Stimulated activated CD4-positive, alpha-beta T cell treated with anti-CD3 and anti-CD28 coated beads, TNF-alpha, amount 100 ng/mL, for 4 hours (primary cell): ENCODE data around the gene TSR1.

ENCODE experiments used
- DNase-seq, 3 experiments: peaks; one replicate each; pipeline ENCODE4 v3.0.0-alpha.2; 2020; ENCODE audit warnings: low read depth in 3 of 3

Gene TSR1

GRCh38 chr17:2369039-2369438, 32.8 kb upstream of the TSR1 start:
- no peak for DNase-seq

- no peak for DNase-seq
These were observed 32.1 kb upstream of the TSR1 start for GRCh38 chr17:2368359-2368758.

DNA sequence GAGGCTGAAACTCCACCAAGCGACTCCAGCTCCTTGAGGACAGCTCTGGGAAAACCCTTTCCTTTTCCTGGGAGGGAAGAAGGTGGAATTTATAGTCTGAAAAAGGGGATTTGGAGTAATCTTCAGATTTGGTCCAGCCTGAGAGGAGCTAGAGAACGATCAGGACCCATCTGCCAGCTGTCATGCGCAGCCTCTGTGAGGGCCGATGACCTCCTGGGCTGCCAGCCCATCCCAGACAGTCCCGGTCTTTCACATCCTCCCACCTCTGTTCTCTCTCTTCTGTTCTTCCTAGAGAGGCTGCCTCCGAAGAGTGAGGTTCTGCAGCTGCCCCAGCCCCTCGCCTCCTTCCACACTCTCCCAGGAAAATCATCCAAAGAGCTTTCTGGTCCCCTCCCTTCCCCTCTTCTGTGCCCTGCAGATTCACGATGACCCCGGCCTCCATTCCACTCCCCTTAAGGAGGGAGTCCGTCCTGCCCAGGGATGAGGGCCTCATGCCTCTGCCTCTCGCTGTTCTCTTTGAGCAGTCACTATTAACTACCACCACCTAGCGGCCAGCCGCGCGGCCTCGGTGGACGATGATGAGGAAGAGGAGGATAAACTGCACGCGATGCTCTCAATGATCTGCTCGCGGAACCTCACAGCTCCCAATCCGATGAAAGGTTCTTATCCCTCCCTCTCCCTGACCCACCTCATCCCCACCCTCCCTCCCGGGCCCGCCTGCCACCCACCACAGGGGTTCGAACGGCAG, 30.7 kb upstream of the TSR1 start:
- DNase-seq, result no peak

- no peak for DNase-seq
These were observed 28.9 kb upstream of the TSR1 start for GRCh38 chr17:2365132-2365531.

DNA sequence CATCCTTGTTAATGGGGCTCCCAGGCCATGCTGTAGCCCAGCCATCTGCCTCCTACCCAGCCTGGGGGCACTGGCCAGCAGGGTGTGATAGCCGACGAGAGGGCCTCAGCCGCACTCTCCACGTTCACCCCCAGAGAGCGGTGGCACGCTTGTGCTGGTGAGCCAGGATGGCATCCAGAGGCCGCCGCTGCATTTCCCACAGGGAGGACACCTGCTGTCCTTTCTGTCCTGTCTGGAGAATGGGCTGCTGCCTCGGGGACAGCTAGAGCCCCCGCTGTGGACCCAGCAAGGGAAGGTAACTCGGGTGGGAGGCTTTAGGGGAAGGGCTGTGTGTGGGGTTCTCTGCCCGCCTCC, 28.5 kb upstream of the TSR1 start:
- no peak for DNase-seq

DNA sequence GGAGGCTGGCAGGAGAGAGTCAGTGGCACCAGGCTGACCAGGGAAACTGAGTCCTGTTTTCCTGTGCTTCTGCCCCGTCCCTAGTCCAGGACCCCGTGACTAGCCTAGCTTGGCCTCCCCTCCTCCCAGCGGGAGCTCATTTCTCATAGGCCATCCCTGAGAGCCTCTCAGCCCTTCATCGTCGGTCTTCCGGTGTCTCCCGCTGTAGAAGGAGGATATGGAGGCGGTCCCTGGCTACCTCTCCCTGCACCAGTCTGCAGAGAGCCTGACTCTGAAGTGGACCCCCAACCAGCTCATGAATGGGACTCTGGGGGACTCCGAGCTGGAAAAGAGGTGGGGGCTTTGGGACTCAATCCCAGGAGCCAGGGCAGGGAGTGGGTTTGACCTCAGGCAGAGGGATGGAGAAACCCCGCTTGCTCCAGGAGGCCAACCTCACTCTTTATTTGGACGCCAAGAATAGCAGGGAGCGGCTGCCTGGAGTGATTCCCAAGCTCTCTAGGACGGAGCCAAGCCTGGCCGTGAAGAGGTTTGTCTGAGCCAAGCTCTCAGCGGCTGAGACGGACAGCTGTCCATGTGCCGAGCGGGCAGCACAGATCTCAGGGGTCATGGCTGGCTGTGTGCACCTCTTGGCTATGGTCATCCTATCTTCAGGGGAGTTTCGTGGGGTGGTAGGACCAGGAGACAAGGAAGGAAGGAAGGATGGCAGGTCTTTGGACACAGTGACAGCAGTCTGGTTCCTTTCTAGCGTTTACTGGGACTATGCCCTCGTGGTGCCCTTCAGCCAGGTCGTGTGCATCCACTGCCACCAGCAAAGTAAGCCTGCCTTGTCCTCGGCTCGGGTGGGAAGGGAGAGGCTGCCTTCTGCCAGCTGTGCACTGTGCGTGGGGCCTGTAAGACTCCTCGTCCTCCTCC, 27.9 kb upstream of the TSR1 start:
- DNase-seq, result no peak

DNA sequence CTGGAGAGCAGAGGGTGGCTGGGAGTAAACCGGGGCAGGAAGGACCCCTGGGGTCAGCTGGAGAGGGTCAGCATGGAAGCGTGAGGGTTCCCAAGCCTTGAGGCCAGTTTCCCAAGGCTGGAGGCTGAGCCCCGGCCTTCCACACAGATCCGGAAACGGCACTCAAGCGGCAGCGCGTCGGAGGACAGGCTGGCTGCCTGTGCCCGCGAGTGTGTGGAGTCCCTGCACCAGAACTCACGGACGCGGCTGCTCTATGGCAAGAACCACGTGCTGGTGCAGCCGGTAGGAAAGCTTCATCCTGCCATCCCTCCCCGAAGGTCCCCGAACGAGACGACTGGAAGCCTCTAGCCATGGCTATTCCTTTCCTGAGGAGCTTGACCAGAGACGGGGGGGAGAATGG, 27.1 kb upstream of the TSR1 start:
- no peak for DNase-seq

- no peak for DNase-seq
These were observed 26.6 kb upstream of the TSR1 start for GRCh38 chr17:2362881-2363280.

DNA sequence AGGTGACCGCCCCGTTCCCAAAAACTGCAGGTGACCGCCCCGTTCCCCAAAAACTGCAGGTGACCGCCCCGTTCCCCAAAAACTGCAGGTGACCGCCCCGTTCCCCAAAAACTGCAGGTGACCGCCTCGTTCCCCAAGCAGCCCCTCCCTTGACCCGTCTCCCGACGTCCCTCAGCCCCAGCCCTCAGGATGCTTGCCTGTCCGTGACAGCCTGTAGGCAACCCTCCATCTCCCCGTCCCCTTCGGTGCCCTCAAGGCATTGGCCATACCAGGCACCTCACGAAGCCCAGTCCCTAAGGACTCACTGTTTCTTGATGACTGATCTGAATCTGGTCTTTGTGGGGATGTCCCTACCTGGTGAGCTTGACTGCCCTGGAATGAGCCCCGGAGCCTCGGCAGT, 26.2 kb upstream of the TSR1 start:
- DNase-seq, result no peak

- no peak for DNase-seq
These were observed 25.8 kb upstream of the TSR1 start for GRCh38 chr17:2362016-2362415.

GRCh38 chr17:2361010-2361760, 24.9 kb upstream of the TSR1 start:
- no peak for DNase-seq

DNA sequence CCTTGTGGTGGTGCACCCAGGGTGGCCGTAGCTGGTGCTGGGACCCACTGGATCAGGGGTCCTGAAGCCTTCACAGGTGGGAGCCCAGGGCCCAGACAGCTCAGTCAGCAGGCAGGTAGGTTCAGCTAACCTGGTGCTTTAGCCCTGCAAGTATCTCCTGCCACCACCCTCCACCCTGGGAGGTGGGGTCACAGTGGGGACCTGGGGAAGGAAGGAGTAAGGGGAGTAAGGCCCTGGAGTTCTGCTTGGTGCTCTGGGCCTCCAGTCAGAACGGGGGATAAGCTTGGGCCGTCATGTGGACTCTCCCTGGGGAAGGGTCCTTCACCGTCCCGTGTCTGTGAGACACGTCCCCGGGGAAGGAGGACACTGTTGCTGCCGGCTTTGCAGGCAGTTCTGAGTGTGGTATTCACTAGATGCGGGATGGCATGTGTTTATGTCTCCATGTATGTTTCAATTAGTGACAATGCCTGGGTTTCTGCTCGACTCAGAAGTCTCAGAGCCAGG, 21.7 kb upstream of the TSR1 start:
- no peak for DNase-seq

DNA sequence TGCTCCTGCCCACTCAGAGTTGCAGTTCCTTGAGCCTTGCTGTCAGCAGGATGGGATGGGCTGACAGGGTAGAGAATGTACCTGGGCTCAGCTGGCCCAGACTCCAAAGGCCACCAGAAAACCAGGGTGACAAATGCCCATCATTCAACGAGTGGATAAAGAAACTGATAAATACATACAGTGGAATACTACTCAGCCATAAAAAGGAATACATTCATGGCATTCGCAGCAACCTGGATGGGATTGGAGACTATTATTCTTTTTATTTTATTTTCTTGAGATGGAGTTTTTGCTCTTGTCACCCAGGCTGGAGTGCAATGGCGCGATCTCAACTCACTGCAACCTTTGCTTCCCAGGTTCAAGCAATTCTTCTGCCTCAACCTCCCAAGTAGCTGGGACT, 21.0 kb upstream of the TSR1 start:
- no peak for DNase-seq

- no peak for DNase-seq
These were observed 18.1 kb upstream of the TSR1 start for GRCh38 chr17:2354311-2354710.

DNA sequence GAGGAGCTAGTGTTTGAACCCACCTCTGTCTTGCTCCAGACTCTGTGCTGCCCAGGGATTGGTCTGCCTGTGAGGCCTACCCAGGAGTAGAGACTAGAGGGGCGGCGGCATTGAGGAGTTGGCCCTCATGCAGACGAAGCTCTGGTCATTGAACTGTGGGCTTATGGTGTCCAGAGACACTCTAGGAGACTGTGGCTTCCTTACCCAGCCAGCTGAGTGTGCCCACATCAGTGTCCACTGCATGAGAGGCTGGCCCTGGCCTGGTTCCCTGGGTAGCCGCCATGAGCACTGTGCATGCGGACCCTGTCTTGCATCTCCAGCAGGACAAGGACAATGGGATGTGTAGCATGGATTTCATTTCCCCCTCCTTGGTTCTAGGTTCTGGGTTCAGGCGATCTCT, 15.0 kb upstream of the TSR1 start:
- DNase-seq, result no peak

GRCh38 chr17:2347805-2348685, 11.8 kb upstream of the TSR1 start:
- DNase-seq, result no peak

DNA sequence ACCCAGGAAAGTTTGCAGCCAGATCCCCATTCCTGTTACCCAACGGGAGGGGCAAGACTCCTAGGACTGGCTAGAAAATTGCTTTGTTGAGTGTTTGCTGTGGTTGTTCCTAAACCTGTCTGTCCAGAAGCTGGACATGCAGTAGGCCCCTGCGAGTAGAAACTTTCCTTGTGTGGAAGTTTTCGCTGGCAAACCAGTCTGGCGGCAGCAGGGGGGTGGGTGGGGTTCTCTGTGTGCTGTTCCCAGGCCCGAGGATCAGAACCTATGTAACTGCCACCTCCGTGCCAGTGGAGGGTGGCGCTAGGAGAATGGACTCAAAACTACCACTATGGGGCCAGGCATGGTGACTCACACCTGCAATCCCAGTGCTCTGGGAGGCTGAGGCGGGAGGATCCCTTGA, 10.2 kb upstream of the TSR1 start:
- no peak for DNase-seq

GRCh38 chr17:2344528-2344927, 8.3 kb upstream of the TSR1 start:
- DNase-seq, result no peak

DNA sequence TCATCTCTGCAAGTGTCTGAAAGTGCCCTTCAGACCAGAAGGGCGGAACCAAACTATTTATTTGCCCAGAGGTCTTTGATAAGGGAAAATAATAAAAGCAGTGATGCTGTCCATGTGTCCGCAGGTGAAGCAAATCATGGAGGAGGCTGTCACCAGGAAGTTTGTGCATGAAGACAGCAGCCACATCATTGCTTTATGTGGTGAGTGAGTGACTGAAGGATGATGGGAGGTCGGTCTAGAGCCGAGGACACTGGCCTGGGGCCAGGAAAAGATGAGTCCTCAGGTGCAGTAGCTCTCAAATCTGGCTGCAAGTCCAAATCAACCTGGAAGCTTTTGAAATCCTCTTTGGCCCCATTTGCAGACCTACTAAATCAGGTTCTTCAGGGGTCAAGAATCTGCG, 7.2 kb upstream of the TSR1 start:
- no peak for DNase-seq

- no peak for DNase-seq
These were observed 2.0 kb upstream of the TSR1 start for GRCh38 chr17:2338315-2338657.

DNA sequence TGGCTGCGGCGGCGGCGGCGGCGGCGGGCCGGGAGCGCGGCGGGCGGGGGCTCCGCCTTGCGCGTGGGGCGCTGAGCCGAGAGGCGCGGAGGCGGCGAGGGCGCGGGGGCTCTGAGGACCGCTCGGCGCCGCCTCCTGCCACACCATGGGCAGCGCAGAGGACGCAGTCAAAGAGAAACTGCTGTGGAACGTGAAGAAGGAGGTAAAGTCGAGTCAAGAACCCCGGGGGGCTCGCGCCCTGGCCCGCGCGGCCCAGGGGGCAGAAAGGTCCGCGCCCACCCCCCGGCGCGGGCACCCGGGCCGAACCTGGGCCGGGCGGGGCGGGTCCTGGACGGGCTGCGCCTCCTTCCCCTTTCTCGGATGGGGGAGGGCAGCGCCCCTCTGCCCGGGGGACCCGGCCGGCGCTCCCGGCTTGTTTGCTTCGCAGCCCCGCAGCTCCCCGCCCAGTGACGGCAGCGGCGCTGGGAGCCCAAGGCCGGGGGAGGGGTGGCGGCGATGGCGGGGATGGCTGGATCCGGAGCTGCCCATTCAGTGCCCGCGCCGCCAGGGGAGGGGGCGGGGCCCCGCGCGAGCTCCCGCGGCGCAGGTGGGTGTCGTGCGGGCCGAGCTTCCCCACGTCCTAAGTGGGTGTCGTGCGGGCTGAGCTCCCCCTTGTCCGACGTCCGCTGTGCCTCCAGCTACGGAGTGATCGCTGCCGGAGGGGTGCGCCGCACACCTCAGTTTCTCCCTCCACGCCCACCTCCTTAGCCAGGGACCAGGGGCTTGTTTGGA, 1.5 kb upstream of the TSR1 start:
- peak; percentile 17 to 33 (median 21) for DNase-seq
